Peyer's patch (tissue), 4 donors: Measurements from ENCODE around the gene KRTAP9-1.

ENCODE experiments used
- POLR2A ChIP-seq, 2 donors: fragments of 450-650 bp; IDR thresholded peaks; one replicate each; pipeline ENCODE4 v1.5.1; 2017; ENCODE audit warnings: antibody characterized with exemption in 2 of 2, mild to moderate bottlenecking in 2 of 2, moderate library complexity in 2 of 2
- TF ChIP-seq, protein P1 (sequence below), 6 experiments: fragments of 450-650 bp in 4 of 6; fragments of 200-600 bp in 2 of 6; sonication (generic) in 1 of 6; IDR thresholded peaks; one replicate each; pipeline ENCODE4 v1.5.1; 2017 to 2019; ENCODE audit warnings: antibody characterized with exemption in 6 of 6, mild to moderate bottlenecking in 3 of 6, moderate library complexity in 1 of 6

DNA sequence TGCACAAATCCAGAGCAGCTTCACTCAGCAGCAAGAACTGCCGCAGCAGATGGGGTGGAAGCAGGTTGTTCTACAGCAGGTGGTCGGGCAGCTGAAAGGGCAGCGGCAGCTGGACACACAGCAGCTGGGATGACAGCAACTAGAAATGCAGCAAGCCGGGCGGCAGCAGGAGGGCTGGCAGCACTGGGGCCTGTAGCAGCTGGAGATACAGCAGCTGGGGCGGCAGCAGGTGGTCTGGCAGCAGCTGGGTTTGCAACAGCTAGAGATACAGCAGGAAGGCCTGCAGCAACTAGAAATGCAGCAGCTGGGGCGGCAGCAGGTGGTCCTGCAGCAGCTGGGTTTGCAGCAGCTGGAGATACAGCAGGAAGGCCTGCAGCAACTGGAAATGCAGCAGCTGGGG, 22.1 kb upstream of the KRTAP9-1 start:
- TF ChIP-seq POLR2A (IDR thresholded peaks at IDR 0.05): no peak
- TF ChIP-seq, protein P1, sequence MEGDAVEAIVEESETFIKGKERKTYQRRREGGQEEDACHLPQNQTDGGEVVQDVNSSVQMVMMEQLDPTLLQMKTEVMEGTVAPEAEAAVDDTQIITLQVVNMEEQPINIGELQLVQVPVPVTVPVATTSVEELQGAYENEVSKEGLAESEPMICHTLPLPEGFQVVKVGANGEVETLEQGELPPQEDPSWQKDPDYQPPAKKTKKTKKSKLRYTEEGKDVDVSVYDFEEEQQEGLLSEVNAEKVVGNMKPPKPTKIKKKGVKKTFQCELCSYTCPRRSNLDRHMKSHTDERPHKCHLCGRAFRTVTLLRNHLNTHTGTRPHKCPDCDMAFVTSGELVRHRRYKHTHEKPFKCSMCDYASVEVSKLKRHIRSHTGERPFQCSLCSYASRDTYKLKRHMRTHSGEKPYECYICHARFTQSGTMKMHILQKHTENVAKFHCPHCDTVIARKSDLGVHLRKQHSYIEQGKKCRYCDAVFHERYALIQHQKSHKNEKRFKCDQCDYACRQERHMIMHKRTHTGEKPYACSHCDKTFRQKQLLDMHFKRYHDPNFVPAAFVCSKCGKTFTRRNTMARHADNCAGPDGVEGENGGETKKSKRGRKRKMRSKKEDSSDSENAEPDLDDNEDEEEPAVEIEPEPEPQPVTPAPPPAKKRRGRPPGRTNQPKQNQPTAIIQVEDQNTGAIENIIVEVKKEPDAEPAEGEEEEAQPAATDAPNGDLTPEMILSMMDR (IDR thresholded peaks at IDR 0.05): no peak
